ENCODE data around the gene CAPN10. TPM values are rescaled to one million over a fixed set of nuclear protein-coding genes. Genes with fewer than 3 reads are reported as not detected.

CAPN10 gene
- total RNA-seq, 1 donor from 2014 or later, result 14.2 TPM

DNA sequence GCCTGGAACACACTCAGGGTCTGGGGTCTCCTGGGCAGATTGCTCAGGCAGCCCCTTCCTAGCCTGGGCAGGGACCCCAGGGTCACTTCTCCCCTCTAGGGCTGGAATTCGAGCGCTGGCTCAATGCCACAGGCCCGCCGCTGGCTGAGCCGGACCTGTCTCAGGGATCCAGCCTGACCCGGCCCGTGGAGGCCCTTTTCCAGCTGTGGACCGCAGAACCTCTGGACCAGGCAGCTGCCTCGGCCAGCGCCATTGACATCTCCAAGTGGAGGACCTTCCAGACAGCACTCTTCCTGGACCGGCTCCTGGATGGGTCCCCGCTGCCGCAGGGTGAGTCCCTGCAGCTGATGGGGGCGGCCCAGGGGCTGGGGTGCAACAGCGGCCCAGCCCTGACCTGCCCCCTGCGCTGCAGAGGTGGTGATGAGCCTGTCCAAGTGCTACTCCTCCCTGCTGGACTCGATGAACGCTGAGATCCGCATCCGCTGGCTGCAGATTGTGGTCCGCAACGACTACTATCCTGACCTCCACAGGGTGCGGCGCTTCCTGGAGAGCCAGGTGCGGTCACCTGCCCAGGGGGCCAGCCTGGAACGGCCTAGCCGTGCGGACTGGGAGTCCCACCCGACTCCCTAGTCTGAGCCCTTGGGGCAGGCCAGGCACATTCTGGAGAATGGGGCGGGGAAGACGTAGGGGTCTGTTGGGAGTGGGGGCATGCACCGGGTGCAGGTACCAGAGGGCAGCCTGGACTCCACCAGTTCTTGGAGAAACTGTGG lies 9.9 kb upstream of the CAPN10 start:
- no peaks in the 10 kb centered on the region for H3K9me3 ChIP-seq
- intact Hi-C loops (cut with DNase I), result no loop called here
- H3K4me1 ChIP-seq, result peaks cover 42% of the 10 kb centered on the region
- no peak overlapping the region for H3K4me3 ChIP-seq
- no peak for DNase-seq (ENCODE audit: extremely low spot score in 2 of 2)
- no peaks in the 10 kb centered on the region for H3K27me3 ChIP-seq
- TF ChIP-seq, protein P1, sequence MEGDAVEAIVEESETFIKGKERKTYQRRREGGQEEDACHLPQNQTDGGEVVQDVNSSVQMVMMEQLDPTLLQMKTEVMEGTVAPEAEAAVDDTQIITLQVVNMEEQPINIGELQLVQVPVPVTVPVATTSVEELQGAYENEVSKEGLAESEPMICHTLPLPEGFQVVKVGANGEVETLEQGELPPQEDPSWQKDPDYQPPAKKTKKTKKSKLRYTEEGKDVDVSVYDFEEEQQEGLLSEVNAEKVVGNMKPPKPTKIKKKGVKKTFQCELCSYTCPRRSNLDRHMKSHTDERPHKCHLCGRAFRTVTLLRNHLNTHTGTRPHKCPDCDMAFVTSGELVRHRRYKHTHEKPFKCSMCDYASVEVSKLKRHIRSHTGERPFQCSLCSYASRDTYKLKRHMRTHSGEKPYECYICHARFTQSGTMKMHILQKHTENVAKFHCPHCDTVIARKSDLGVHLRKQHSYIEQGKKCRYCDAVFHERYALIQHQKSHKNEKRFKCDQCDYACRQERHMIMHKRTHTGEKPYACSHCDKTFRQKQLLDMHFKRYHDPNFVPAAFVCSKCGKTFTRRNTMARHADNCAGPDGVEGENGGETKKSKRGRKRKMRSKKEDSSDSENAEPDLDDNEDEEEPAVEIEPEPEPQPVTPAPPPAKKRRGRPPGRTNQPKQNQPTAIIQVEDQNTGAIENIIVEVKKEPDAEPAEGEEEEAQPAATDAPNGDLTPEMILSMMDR (IDR thresholded peaks at IDR 0.05), result no peak
- TF ChIP-seq POLR2AphosphoS5 (IDR thresholded peaks at IDR 0.05; ENCODE audit: insufficient read depth in 1 of 2, low read depth in 1 of 2), result no peak
- TF ChIP-seq POLR2A (IDR thresholded peaks at IDR 0.05), result no peak
- peaks cover 0 to 42% of the 10 kb centered on the region in 2 donors for H3K36me3 ChIP-seq
- H3K27ac ChIP-seq, result no peak overlapping the region

DNA sequence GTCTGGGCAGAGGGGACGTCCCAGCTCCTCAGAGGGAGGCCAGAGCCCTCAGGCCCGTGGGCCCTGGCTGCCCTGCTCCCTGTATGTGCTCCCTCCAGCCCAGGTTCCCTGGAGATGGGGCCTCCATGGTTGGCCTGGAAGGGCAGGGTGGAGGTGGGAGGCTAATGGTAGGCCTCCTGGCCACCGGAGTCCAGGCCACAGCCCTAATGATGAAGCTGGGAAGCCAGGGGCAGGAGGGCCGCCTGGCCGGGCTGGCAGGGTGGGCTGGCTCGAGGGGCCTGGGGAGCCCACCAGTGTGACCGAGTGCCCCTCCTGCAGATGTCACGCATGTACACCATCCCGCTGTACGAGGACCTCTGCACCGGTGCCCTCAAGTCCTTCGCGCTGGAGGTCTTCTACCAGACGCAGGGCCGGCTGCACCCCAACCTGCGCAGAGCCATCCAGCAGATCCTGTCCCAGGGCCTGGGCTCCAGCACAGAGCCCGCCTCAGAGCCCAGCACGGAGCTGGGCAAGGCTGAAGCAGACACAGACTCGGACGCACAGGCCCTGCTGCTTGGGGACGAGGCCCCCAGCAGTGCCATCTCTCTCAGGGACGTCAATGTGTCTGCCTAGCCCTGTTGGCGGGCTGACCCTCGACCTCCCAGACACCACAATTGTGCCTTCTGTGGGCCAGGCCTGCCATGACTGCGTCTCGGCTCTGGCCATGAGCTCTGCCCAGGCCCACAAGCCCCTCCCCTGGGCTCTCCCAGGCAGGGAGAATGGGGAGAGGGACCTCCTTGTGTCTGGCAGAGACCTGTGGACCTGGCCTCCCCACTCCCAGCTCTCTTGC lies 9.0 kb upstream of the CAPN10 start:
- H3K27me3 ChIP-seq, result no peaks in the 10 kb centered on the region
- no peak for DNase-seq (ENCODE audit: extremely low spot score in 2 of 2)
- peaks cover 39% of the 10 kb centered on the region for H3K4me1 ChIP-seq
- no peak overlapping the region for H3K4me3 ChIP-seq
- TF ChIP-seq POLR2AphosphoS5 (IDR thresholded peaks at IDR 0.05; ENCODE audit: insufficient read depth in 1 of 2, low read depth in 1 of 2) (no peak), POLR2A (IDR thresholded peaks at IDR 0.05) (no peak)
- TF ChIP-seq, protein P1 (IDR thresholded peaks at IDR 0.05), result no peak
- H3K9me3 ChIP-seq, result no peaks in the 10 kb centered on the region
- no peak overlapping the region for H3K27ac ChIP-seq
- peaks cover 0 to 42% of the 10 kb centered on the region in 2 donors for H3K36me3 ChIP-seq
- intact Hi-C loops (cut with DNase I), result no loop called here

DNA sequence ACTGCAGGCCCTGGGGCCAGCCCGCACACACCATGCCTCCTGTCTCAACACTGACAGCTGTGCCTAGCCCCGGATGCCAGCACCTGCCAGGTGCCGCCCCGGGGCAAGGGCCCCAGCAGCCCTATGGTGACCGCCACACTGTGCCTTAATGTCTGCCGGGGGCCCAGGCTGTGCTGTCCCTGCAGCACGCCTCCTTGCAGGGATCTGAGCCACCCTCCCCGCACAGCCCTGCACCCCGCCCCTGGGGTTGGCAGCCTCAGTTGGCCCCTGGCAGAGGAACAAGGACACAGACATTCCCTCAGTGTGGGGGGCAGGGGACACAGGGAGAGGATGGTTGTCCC lies 8.5 kb upstream of the CAPN10 start:
- TF ChIP-seq, protein P1 (IDR thresholded peaks at IDR 0.05), result no peak
- TF ChIP-seq POLR2AphosphoS5 (IDR thresholded peaks at IDR 0.05; ENCODE audit: insufficient read depth in 1 of 2, low read depth in 1 of 2), result no peak
- TF ChIP-seq POLR2A (IDR thresholded peaks at IDR 0.05), result no peak
- intact Hi-C loops (cut with DNase I), result no loop called here
- Histone ChIP-seq H3K27ac (no peak overlapping the region), H3K36me3 (peaks cover 0 to 42% of the 10 kb centered on the region in 2 donors), H3K4me3 (no peak overlapping the region), H3K27me3 (no peaks in the 10 kb centered on the region), H3K9me3 (no peaks in the 10 kb centered on the region), H3K4me1 (peaks cover 39% of the 10 kb centered on the region)
- DNase-seq (ENCODE audit: extremely low spot score in 2 of 2), result no peak

DNA sequence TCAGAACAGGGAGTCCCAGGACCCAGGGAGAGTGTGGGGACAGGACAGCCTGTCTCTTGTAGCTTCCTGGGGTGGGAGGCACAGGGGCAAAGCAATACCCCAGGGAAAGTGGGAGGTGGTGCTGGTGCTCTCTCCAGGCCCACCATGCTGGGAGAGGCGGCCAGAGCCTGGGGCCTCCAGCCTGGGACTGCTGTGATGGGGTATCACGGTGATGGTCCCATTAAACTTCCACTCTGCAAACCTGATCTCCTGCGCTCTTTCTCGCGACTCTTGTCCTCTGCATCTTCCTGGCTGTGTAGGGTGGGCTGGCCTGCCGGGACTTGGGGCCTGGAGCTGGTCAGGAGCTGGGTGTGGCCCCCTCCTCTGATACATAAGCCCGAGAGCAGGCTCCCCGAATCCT lies 8.0 kb upstream of the CAPN10 start:
- Histone ChIP-seq H3K27me3 (no peaks in the 10 kb centered on the region), H3K4me1 (peaks cover 39% of the 10 kb centered on the region), H3K27ac (no peak overlapping the region), H3K36me3 (peaks cover 0 to 42% of the 10 kb centered on the region in 2 donors), H3K4me3 (no peak overlapping the region), H3K9me3 (no peaks in the 10 kb centered on the region)
- TF ChIP-seq, protein P1 (IDR thresholded peaks at IDR 0.05), result no peak
- no peak for TF ChIP-seq POLR2AphosphoS5 (IDR thresholded peaks at IDR 0.05; ENCODE audit: insufficient read depth in 1 of 2, low read depth in 1 of 2)
- TF ChIP-seq POLR2A (IDR thresholded peaks at IDR 0.05), result no peak
- intact Hi-C loops (cut with DNase I), result no loop called here
- no peak for DNase-seq (ENCODE audit: extremely low spot score in 2 of 2)

Measured in vagina (tissue), 2 donors.